ENCODE results near the gene ZNF554.

GRCh38 chr19:2854849-2855248 is 35.2 kb downstream of the ZNF554 start:
- TF ChIP-seq EZH2phosphoT487 (IDR thresholded peaks at IDR 0.05; ENCODE audit: borderline replicate concordance, low read length) (no peak), CTCF (IDR thresholded peaks at IDR 0.05; ENCODE audit: low read depth, low read length, poor library complexity, severe bottlenecking) (no peak)

All from DOHH2 (cell line).